ENCODE results near the gene PIM3.

PIM3 gene

DNA sequence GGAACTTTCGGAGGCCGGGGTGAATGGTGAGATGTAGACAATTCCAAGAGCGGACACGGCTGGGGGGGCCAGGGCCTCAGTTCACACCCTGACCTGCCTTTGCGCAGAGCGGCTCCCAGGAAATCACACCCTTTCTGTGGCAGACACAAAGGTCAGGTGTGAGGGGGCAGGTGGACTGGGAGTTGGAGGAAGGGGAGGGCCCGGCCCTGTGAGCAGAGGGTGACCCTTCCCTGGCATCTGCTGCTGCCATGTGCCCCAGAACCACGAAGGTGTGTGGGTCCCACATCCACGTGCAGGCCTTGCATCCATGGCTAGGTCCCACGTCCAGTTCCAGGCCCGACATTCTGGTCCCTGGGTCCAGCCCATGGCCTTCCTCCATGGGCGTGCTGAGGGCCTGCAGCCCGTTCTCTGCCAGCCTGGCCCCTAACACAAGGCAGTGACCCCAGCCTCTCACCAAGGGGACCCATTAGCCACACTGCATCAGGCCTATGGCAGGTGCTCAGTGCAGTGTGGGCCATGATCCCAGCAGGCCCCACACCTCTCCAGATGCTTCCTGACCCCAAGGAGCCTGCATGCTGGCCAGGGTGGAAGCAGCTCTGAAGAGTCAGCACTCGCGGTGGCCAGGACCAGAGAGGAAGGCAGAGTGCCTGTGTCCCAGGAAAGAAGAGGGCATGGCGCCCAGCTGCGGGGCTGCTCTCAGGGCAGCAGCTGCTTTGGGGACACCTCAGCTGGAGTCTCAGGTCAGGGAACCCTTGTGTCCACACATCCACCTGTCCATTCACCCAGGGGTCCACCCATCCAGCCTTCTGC lies 18.9 kb upstream of the PIM3 start:
- H2AFZ ChIP-seq (ENCODE audit: low read depth, low read length, severe bottlenecking), result no peak overlapping the region
- no peaks in the 10 kb centered on the region for H3K9me3 ChIP-seq (ENCODE audit: insufficient read depth, low read length)
- no peaks in the 10 kb centered on the region for H3F3A ChIP-seq (ENCODE audit: insufficient read depth)
- no peaks in the 10 kb centered on the region for H3K79me2 ChIP-seq (ENCODE audit: insufficient read depth, low read length)
- H3K4me3 ChIP-seq (ENCODE audit: insufficient read depth, low read length, poor library complexity, severe bottlenecking), result no peak overlapping the region
- no peak overlapping the region for H3K9ac ChIP-seq (ENCODE audit: low read length)
- H4K20me1 ChIP-seq (ENCODE audit: low read depth, low read length), result no peaks in the 10 kb centered on the region
- H3K36me3 ChIP-seq (ENCODE audit: low read length), result no peaks in the 10 kb centered on the region
- TF ChIP-seq, protein P1, sequence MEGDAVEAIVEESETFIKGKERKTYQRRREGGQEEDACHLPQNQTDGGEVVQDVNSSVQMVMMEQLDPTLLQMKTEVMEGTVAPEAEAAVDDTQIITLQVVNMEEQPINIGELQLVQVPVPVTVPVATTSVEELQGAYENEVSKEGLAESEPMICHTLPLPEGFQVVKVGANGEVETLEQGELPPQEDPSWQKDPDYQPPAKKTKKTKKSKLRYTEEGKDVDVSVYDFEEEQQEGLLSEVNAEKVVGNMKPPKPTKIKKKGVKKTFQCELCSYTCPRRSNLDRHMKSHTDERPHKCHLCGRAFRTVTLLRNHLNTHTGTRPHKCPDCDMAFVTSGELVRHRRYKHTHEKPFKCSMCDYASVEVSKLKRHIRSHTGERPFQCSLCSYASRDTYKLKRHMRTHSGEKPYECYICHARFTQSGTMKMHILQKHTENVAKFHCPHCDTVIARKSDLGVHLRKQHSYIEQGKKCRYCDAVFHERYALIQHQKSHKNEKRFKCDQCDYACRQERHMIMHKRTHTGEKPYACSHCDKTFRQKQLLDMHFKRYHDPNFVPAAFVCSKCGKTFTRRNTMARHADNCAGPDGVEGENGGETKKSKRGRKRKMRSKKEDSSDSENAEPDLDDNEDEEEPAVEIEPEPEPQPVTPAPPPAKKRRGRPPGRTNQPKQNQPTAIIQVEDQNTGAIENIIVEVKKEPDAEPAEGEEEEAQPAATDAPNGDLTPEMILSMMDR (IDR thresholded peaks at IDR 0.05; ENCODE audit: insufficient read depth, low read length, poor library complexity, severe bottlenecking), result no peak
- TF ChIP-seq EZH2phosphoT487 (conservative IDR thresholded peaks at IDR 0.05; ENCODE audit: low read length), result no peak
- no peaks in the 10 kb centered on the region for H3K9me2 ChIP-seq (replicated peaks; ENCODE audit: insufficient read depth, low read length)
- no peaks in the 10 kb centered on the region for H3K27me3 ChIP-seq (ENCODE audit: low read length)
- no peak overlapping the region for H3K4me2 ChIP-seq (ENCODE audit: low read depth, low read length, poor library complexity, severe bottlenecking)
- no peak overlapping the region for H3K27ac ChIP-seq (ENCODE audit: low read depth, low read length)

DNA sequence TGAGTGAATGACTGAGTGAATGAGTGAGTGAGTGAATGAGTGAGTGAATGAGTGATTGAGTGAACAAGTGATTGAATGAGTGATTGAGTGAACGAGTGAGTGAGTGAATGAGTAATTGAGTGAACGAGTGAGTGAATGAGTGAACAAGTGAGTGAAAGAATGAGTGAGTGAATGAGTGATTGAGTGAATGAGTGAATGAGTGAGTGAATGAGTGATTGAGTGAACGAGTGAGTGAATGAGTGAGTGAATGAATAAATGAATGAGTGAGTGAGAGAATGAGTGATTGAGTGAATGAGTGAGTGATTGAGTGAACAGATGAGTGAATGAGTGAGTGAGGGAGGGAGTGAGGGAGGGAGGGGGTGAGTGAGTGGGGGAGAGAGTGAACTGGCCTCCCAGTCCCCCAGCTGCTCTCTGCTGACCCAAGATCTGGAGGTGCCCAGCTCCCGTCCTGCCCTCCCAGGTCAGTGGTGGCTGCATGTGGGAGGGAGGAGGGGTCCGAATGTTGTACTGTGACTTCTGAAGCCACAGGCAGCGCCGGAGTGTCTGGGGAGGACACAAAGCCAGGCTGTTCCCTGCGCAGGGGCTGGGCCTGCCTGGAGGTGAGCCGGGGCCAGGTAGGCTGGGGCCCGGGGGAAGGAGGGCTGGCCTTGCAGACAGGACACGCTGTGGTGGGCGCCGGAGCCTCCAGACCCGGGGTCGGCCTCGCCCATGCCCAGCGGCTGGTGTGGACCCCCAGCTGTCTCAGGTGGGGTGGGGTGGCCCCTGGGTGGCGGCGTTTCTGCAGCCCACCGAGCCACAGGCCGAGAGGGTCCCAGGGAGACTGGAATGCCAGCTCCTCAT lies 17.8 kb upstream of the PIM3 start:
- no peak overlapping the region for H3K4me3 ChIP-seq (ENCODE audit: insufficient read depth, low read length, poor library complexity, severe bottlenecking)
- no peaks in the 10 kb centered on the region for H3K79me2 ChIP-seq (ENCODE audit: insufficient read depth, low read length)
- H3F3A ChIP-seq (ENCODE audit: insufficient read depth), result no peaks in the 10 kb centered on the region
- TF ChIP-seq, protein P1 (IDR thresholded peaks at IDR 0.05; ENCODE audit: insufficient read depth, low read length, poor library complexity, severe bottlenecking), result no peak
- TF ChIP-seq EZH2phosphoT487 (conservative IDR thresholded peaks at IDR 0.05; ENCODE audit: low read length), result no peak
- no peaks in the 10 kb centered on the region for H3K9me3 ChIP-seq (ENCODE audit: insufficient read depth, low read length)
- H3K4me2 ChIP-seq (ENCODE audit: low read depth, low read length, poor library complexity, severe bottlenecking), result no peak overlapping the region
- H2AFZ ChIP-seq (ENCODE audit: low read depth, low read length, severe bottlenecking), result no peak overlapping the region
- H4K20me1 ChIP-seq (ENCODE audit: low read depth, low read length), result no peaks in the 10 kb centered on the region
- no peaks in the 10 kb centered on the region for H3K27me3 ChIP-seq (ENCODE audit: low read length)
- no peaks in the 10 kb centered on the region for H3K36me3 ChIP-seq (ENCODE audit: low read length)
- H3K9ac ChIP-seq (ENCODE audit: low read length), result no peak overlapping the region
- no peak overlapping the region for H3K27ac ChIP-seq (ENCODE audit: low read depth, low read length)
- H3K9me2 ChIP-seq (replicated peaks; ENCODE audit: insufficient read depth, low read length), result no peaks in the 10 kb centered on the region

DNA sequence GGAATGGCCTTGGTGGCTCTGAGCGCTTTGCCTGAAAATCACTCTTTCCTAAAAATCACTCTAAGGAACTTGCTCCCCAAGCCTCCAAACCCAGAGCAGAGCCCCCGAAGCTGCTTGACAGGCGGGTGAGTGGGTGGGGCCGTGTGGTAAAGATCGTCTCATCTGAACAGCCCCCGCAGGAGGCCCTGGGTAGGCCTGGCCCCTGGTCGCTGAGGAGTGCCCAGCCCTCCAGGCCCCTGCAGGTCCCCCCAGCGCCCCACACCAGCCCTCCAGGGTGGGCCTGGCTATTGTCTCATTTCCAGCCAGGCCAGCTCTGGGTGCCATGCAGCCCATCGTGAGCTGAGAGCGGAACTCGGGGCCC lies 17.2 kb upstream of the PIM3 start:
- no peaks in the 10 kb centered on the region for H3F3A ChIP-seq (ENCODE audit: insufficient read depth)
- no peaks in the 10 kb centered on the region for H3K79me2 ChIP-seq (ENCODE audit: insufficient read depth, low read length)
- H3K4me3 ChIP-seq (ENCODE audit: insufficient read depth, low read length, poor library complexity, severe bottlenecking), result no peak overlapping the region

More for the DNA sequence above, 17.2 kb upstream of the PIM3 start:
- no peaks in the 10 kb centered on the region for H3K27me3 ChIP-seq (ENCODE audit: low read length)
- H3K9ac ChIP-seq (ENCODE audit: low read length), result no peak overlapping the region
- no peak overlapping the region for H3K27ac ChIP-seq (ENCODE audit: low read depth, low read length)
- H2AFZ ChIP-seq (ENCODE audit: low read depth, low read length, severe bottlenecking), result no peak overlapping the region
- no peaks in the 10 kb centered on the region for H3K9me2 ChIP-seq (replicated peaks; ENCODE audit: insufficient read depth, low read length)
- no peak for TF ChIP-seq EZH2phosphoT487 (conservative IDR thresholded peaks at IDR 0.05; ENCODE audit: low read length)
- TF ChIP-seq, protein P1 (IDR thresholded peaks at IDR 0.05; ENCODE audit: insufficient read depth, low read length, poor library complexity, severe bottlenecking), result no peak
- no peaks in the 10 kb centered on the region for H3K9me3 ChIP-seq (ENCODE audit: insufficient read depth, low read length)
- no peak overlapping the region for H3K4me2 ChIP-seq (ENCODE audit: low read depth, low read length, poor library complexity, severe bottlenecking)
- no peaks in the 10 kb centered on the region for H3K36me3 ChIP-seq (ENCODE audit: low read length)
- H4K20me1 ChIP-seq (ENCODE audit: low read depth, low read length), result no peaks in the 10 kb centered on the region

Measured in SU-DHL-6 (cell line).